Psoas muscle (tissue), 8 donors: ENCODE data around the gene ZNF385C. TPM values are rescaled to one million over a fixed set of nuclear protein-coding genes. Genes with fewer than 3 reads are reported as not detected.

Experiments
- ATAC-seq, 4 donors: fragments of 200-7000 bp; cut with Tn5 transposase; one replicate each; pipeline ENCODE4 v1.9.1; 2020; ENCODE audit warnings: moderate library complexity in 3 of 4, mild to moderate bottlenecking in 2 of 4
- DNase-seq, 2 donors: peaks; one replicate each; pipeline ENCODE4 v3.0.0-alpha.2; 2020
- H3K27ac ChIP-seq: fragments of 200-600 bp; one replicate; pipeline ENCODE4 v1.8.0; 2022
- H3K27me3 ChIP-seq, 3 donors: fragments of 200-600 bp in 1 of 3; one replicate each; pipeline versions ENCODE4 v1.6.1 to v1.8.0; 2013 to 2022; ENCODE audit warnings: low read length in 2 of 3, mild to moderate bottlenecking in 2 of 3, moderate library complexity in 1 of 3; ENCODE audit not compliant: insufficient read depth in 3 of 3
- H3K36me3 ChIP-seq, 2 donors: fragments of 200-600 bp in 1 of 2; one replicate each; pipeline versions ENCODE4 v1.6.1 to v1.8.0; 2013 to 2022; ENCODE audit warnings: low read depth in 1 of 2, mild to moderate bottlenecking in 1 of 2, moderate library complexity in 1 of 2; ENCODE audit not compliant: insufficient read depth in 1 of 2
- H3K4me1 ChIP-seq: fragments of 200-600 bp; one replicate; pipeline ENCODE4 v1.8.0; 2022
- H3K4me3 ChIP-seq: fragments of 200-600 bp; one replicate; pipeline ENCODE4 v1.8.0; 2022; ENCODE audit warnings: mild to moderate bottlenecking
- H3K9me3 ChIP-seq: fragments of 200-600 bp; one replicate; pipeline ENCODE4 v1.8.0; 2022
- CTCF ChIP-seq: fragments of 200-600 bp; IDR thresholded peaks from one replicate; pipeline ENCODE4 v1.8.0; 2022; ENCODE audit warnings: antibody characterized with exemption
- WGBS, 3 donors: extraction: QIAGEN DNeasy Blood & Tissue Kit; methylation state at CpG; one replicate each; pipeline versions ENCODE4 v1.1.6 to v1.1.7; 2013; 5-methylcytosine and 5-hydroxymethylcytosine counted together
- intact Hi-C, 2 donors: fragments of 100-400 bp; cut with DNase I; formaldehyde crosslinking; loops; one replicate each; pipeline versions ENCODE4 v1.11.0 to v1.14.2; 2022
- polyA plus RNA-seq, 3 donors: library from polyadenylated mRNA; stranded (reverse); fragments of 200-250 nt; gene quantifications; one replicate each; pipeline ENCODE4 v1.2.3, GENCODE V29; 2013
- total RNA-seq, 4 donors: library from RNA; stranded (reverse); fragmentation: NEBNext Ultra II Directional in 2 of 4; extraction: Animal tissue kit (Norgen Biotek cat#: 25700) in 2 of 4; gene quantifications; one replicate each; pipeline versions ENCODE4 v1.2.1 to v1.2.4, GENCODE V29; 2021 to 2023
- donor health status: healthy with polysubstance abuse.
- donor health status: DM: no; HTN: no; CAD: no; lungs with moderate emphysema.
- donor health status: Bipolar disorder and iron deficiency.
- donor health status: healthy.
- donor health status: DM: yes; HTN: yes; CAD: no.
- donor health status: DM: no; HTN: no; CAD: no.
- donor health status: DM: no; HTN: no; CAD: no.
- donor health status: DM: yes; HTN: yes; CAD: no.

ZNF385C gene
- total and polyA plus RNA-seq, 7 donors, result 0.22 to 9.2 (median 0.50) TPM

- no peaks in the 10 kb centered on the region for H3K36me3 ChIP-seq
- no peak for TF ChIP-seq CTCF
- no peak for DNase-seq
- H3K27ac ChIP-seq, result no peak overlapping the region
- H3K4me3 ChIP-seq, result no peak overlapping the region
- intact Hi-C loops, result no loop called here
- ATAC-seq, result peak in 1 of 4 donors; percentile 42
- H3K27me3 ChIP-seq, result peaks cover 0 to 2% (median 0%) of the 10 kb centered on the region in 3 donors
- no peaks in the 10 kb centered on the region for H3K9me3 ChIP-seq
- WGBS, 3 donors, result 84 to 88% (median 88%) methylated on average over 20 of the region's 20 CpGs
- H3K4me1 ChIP-seq, result no peaks in the 10 kb centered on the region
Observed at GRCh38 chr17:42042598-42043319, 55.5 kb downstream of the ZNF385C start.

- DNase-seq (no peak), ATAC-seq (no peak)
- no peak for TF ChIP-seq CTCF
- Histone ChIP-seq H3K36me3 (no peaks in the 10 kb centered on the region), H3K9me3 (no peaks in the 10 kb centered on the region), H3K4me3 (no peak overlapping the region), H3K4me1 (no peaks in the 10 kb centered on the region), H3K27me3 (peaks cover 0 to 2% (median 0%) of the 10 kb centered on the region in 3 donors), H3K27ac (no peak overlapping the region)
- intact Hi-C loops, result no loop called here
Observed at GRCh38 chr17:42041619-42042018, 56.7 kb downstream of the ZNF385C start.

- DNase-seq (no peak), ATAC-seq (no peak)
- H3K36me3 ChIP-seq, result no peaks in the 10 kb centered on the region
- 88 to 95% (median 94%) methylated on average over 9 to 10 of the region's 10 CpGs for WGBS, 3 donors
- no peak overlapping the region for H3K4me3 ChIP-seq
- no peak for TF ChIP-seq CTCF
- H3K4me1 ChIP-seq, result no peaks in the 10 kb centered on the region
- intact Hi-C loops, result no loop called here
- H3K27me3 ChIP-seq, result peaks cover 0 to 2% (median 0%) of the 10 kb centered on the region in 3 donors
- no peaks in the 10 kb centered on the region for H3K9me3 ChIP-seq
- no peak overlapping the region for H3K27ac ChIP-seq
Observed at GRCh38 chr17:42040818-42041217, 57.5 kb downstream of the ZNF385C start.

GRCh38 chr17:42039794-42040763 is 58.2 kb downstream of the ZNF385C start:
- intact Hi-C loops, result no loop called here
- Histone ChIP-seq H3K4me1 (no peaks in the 10 kb centered on the region), H3K27ac (no peak overlapping the region), H3K4me3 (peak overlapping the region; percentile 46), H3K9me3 (no peaks in the 10 kb centered on the region), H3K27me3 (peaks cover 0 to 2% (median 0%) of the 10 kb centered on the region in 3 donors), H3K36me3 (no peaks in the 10 kb centered on the region)
- no peak for TF ChIP-seq CTCF
- DNase-seq, result peak in 1 of 2 donors; percentile 29
- ATAC-seq, result peak in 2 of 4 donors; percentile 12 to 31
- 43 to 56% (median 48%) methylated on average over 74 to 77 of the region's 77 CpGs for WGBS, 3 donors
